PFSK-1 (cell line): Measurements from ENCODE around the gene MSI2.

Source experiments
- POLR2AphosphoS5 ChIP-seq: IDR thresholded peaks from 2 replicates; pipeline ENCODE4 v1.6.1; 2012; ENCODE audit warnings: low read depth, mild to moderate bottlenecking, control low read depth, low read length, moderate library complexity
- SIN3A ChIP-seq: IDR thresholded peaks from 2 replicates; pipeline ENCODE4 v1.6.1; 2012; ENCODE audit warnings: mild to moderate bottlenecking, low read length, moderate library complexity, borderline replicate concordance; ENCODE audit not compliant: insufficient read depth

DNA sequence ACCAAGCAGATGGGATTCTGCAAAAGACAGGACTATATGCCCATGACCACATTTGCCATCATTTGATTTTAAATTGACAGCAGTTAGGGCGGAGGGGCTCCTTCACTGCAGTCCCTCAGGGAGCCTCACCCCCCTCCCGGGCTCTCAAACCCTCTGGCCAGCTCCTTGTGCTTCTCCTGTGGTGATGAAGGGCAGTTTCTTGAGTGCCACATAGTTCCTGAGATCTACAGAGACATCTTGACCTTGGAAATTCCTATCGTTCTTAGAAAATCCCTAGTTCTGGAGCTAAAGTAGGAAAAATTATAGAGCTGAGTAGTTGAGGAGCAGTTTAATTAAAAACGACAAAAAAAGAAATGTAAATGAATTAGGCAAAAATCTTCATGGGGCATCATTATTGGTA, 257.2 kb downstream of the MSI2 start:
- TF ChIP-seq SIN3A: no peak
- TF ChIP-seq POLR2AphosphoS5: no peak
